Erythroblast (primary cell): ENCODE results near the gene PDXP.
"Not testable (repeated sequence)": the region's sequence is repeated elsewhere in the genome, so short reads cannot be mapped to it uniquely, and the experiment has no call there.

Experiments
- DNase-seq, 2 experiments: peaks; one replicate each; lab custom pipeline; 2025; lab: John Stamatoyannopoulos, UW
- GATA1 ChIP-seq: IDR thresholded peaks from 2 replicates; pipeline ENCODE4 v1.6.1; 2011; ENCODE audit warnings: low read depth, mild to moderate bottlenecking, control low read depth, low read length, moderate library complexity
- POLR2A ChIP-seq: IDR thresholded peaks from 2 replicates; pipeline ENCODE4 v1.6.1; 2011; ENCODE audit warnings: mild to moderate bottlenecking, low read length

PDXP gene

GRCh38 chr22:37658133-37659065 lies at the start of gene PDXP:
PDXP (plus strand) TSS chr22:37658723; CDS start chr22:37658783, 60 bp downstream.
- DNase-seq, result peak; percentile 100
- TF ChIP-seq POLR2A (peak; percentile 78), GATA1 (no peak)

DNA sequence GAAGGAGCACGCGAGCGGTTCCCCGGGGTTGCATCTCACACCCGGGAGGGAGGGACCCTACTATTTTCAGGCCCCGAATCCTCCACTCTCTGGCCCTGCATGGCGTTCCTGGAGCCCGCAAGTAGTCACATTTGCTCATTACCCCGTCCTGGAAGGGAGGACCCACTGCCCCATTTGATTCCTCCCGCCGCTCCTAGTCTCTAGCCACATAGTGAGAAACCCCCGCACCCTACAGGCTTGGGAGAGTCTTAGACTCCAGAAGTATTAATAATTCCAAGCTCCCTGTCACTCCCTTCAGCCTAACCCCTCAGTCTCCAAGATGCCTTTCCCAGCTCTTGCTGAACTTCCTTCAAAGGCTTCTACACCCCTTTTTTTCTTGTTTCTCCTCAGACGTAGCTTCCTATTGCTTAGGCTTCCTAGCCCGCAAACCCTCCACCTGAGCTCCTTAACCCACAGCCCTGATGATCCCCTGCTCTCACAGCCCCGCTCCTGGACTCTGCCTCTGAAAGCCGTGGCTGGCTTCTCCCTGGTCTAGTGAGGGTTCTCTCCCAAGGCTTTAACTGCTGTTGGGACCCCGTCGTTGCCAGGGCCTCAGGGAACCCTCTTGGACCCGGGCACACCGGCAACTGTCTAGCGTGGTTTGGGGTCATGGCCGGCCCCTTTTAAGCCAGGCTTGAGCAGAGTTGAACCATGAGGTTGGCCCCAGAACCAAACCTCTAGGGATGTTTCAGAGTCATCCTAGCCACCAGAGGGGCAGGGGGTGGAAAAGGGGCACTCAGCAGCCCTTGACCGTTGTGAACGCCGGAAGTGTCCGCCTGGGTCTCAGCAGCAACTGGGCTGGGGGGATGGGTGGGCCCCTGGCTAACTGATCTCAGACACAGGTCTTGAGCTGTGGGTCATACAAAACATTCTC lies 49.0 kb upstream of the PDXP start:
- no peak for TF ChIP-seq GATA1
- TF ChIP-seq POLR2A, result no peak
- peak; percentile 36 to 44 for DNase-seq

DNA sequence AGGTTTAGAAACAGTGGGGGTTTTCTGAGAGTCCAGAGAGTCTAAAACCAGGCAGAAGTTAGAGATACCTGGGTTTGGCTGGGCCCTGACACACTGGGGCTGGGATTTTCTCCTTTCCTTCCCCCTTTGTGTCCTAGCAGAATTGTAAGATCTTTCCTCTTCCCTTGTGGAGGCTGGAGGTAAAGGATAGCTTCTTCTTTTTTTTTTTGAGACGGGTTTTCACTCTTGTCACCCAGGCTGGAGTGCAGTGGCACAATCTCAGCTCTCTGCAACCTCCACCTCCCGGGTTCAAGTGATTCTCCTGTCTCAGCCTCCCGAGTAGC lies 48.4 kb upstream of the PDXP start:
- DNase-seq, result not testable (repeated sequence)

GRCh38 chr22:37610480-37611129 lies 47.9 kb upstream of the PDXP start:
- DNase-seq, result peak in 1 of 2 experiments; percentile 17
- TF ChIP-seq GATA1, result no peak
- no peak for TF ChIP-seq POLR2A

GRCh38 chr22:37611207-37611606 lies 47.3 kb upstream of the PDXP start:
- DNase-seq, result no peak
- TF ChIP-seq POLR2A (no peak), GATA1 (no peak)

DNA sequence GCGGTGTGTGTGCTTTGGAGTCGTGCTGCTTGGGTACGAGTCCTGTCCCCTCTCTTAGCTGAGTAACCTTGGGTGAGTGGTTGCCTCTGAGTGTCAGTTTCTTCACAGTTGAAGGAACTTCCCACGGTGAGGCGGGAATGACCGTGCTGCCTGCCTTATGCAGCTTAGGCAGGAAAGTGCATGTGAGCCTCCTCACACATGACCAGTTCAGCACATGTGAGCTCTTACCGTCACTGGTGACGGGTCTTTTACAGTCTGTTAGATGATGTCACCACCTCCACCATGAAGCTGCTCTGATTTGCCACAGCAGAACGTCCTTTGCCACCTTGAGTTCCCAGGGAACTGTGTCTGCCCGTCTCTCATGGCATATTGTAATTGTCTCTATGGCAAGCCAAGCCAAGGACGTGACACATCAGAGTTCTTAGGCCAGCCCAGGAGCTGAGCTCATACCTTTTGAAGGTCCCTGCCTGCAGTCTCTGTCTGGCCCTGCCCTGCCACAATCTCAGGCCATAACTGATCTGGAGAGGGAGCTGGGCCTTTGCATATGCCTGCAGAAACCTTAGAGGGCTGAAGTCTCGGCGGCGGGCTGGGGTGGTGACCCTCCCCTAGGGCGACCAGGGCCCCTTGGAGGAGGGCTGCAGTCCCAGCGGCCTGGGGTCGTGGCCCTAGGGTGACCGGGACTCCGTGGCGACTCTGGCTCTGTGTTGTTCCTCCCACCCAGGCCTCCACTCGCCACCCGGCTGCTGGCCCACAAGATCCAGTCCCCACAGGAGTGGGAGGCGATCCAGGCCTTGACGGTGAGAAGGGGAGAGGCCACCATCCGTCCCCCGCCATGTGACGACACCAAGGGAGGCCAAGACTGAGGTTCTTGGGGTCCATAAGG lies 42.1 kb upstream of the PDXP start:
- TF ChIP-seq GATA1 (no peak), POLR2A (no peak)
- DNase-seq, result no peak

DNA sequence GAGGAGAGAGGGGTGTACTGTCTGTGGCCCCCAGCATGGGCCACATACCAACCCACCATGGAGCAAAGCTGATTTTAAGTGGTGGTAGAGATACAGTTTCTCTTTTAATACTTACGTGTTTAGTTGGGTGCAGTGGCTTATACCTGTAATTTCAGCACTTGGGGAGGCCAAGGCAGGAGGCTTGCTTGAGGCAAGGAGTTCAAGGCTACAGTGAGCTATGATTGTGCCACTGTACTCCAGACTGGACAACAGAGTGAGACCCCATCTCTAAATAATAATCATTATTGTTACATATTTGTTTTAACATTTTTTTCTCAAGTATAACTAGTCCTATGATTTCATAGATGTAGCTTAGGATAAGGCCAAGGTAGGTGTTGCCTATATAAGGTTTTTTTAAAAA lies 41.1 kb upstream of the PDXP start:
- TF ChIP-seq POLR2A (no peak), GATA1 (no peak)
- DNase-seq, result no peak

- TF ChIP-seq POLR2A, result no peak
- no peak for TF ChIP-seq GATA1
- DNase-seq, result no peak
Observed at GRCh38 chr22:37618072-37618656, 40.4 kb upstream of the PDXP start.

DNA sequence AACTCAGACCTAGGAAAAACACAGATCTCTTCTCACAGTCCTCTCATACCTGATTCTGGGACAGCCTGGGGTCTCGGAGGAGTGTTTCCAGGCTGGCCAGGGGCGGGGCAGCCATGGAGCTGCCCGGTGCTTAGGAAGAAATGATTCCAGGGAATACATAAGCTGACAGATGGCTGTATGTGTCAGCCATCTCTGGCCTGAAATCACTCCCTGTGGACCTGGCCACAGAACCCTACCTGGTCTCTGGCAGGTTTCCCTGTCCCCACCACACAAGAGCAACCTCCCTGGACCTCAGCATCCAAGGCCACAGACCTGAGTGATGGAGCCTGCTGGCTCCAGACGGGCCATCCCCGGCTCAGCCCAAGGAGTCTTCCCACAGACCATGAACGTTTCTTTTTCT lies 39.8 kb upstream of the PDXP start:
- no peak for DNase-seq
- TF ChIP-seq POLR2A, result no peak
- no peak for TF ChIP-seq GATA1

DNA sequence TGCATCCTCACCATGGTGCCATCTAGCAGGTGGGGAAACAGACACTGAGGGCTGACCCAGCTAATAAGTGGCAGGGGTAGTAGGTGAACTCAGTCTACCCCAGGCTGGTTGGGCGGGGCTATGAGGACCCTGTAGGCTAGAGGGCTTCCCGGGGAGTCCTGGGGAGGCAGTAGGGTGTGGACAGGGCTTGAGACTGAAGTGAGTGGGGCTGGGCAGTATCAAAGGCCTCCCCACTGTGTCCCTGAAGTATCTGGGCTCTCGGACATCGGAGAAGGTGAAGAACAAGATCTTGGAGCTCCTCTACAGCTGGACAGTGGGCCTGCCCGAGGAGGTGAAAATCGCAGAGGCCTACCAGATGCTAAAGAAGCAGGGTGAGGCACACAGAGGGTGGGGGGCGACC lies 38.5 kb upstream of the PDXP start:
- TF ChIP-seq GATA1, result no peak
- no peak for TF ChIP-seq POLR2A
- DNase-seq, result no peak

DNA sequence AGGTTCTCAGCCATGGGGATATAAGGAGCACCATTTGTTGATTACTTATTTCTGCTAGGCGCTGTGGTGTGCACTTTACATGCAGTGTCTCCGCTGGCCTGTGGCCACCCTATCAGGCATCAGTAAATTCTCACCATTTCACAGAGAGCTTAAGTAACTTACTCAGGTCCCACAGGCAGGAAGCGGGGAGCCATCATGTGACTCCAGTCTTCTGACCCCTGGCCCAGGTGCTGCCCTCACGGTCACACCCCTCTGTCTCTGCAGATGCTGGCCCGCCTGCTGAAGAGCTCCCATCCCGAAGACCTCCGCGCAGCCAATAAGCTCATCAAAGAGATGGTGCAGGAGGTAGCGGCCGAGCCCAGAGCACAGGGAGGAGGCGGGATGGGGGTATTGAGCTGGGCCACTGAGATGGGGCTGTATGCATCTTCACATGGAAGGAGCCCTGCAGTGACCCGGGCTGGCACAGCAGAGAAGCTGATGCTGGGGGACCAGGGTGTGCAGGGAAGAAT lies 37.1 kb upstream of the PDXP start:
- no peak for DNase-seq
- TF ChIP-seq POLR2A (no peak), GATA1 (no peak)
